ENCODE results near the gene SULT4A1.

SULT4A1 gene

GRCh38 chr22:43823911-43824665, 38.2 kb downstream of the SULT4A1 start:
- no peak overlapping the region for H3K27ac ChIP-seq (ENCODE audit: poor library complexity, severe bottlenecking)
- H3K36me3 ChIP-seq (ENCODE audit: low read depth) = no peaks in the 10 kb centered on the region
- H3K9me3 ChIP-seq (ENCODE audit: severe bottlenecking) = no peaks in the 10 kb centered on the region

GRCh38 chr22:43823353-43823908, 38.9 kb downstream of the SULT4A1 start:
- Histone ChIP-seq H3K27me3 (ENCODE audit: insufficient read depth, poor library complexity, severe bottlenecking) (no peaks in the 10 kb centered on the region), H3K36me3 (ENCODE audit: low read depth) (no peaks in the 10 kb centered on the region), H3K27ac (ENCODE audit: poor library complexity, severe bottlenecking) (no peak overlapping the region), H3K4me1 (ENCODE audit: insufficient read depth, poor library complexity, severe bottlenecking) (peaks cover 5% of the 10 kb centered on the region), H3K4me3 (ENCODE audit: severe bottlenecking) (no peak overlapping the region), H3K9me3 (ENCODE audit: severe bottlenecking) (no peaks in the 10 kb centered on the region)
- no peak for TF ChIP-seq CTCF (IDR thresholded peaks at IDR 0.05; ENCODE audit: poor library complexity, severe bottlenecking)
- ATAC-seq (ENCODE audit: low read depth) (peak; percentile 26; the same call in 1 of the 3 replicates), DNase-seq (ENCODE audit: low spot score) (no peak)

More at GRCh38 chr22:43823911-43824665, 38.2 kb downstream of the SULT4A1 start:
- H3K4me1 ChIP-seq (ENCODE audit: insufficient read depth, poor library complexity, severe bottlenecking) = peaks cover 5% of the 10 kb centered on the region
- H3K4me3 ChIP-seq (ENCODE audit: severe bottlenecking) = no peak overlapping the region
- no peaks in the 10 kb centered on the region for H3K27me3 ChIP-seq (ENCODE audit: insufficient read depth, poor library complexity, severe bottlenecking)
- DNase-seq (ENCODE audit: low spot score) (no peak), ATAC-seq (ENCODE audit: low read depth) (no peak)
- TF ChIP-seq CTCF (IDR thresholded peaks at IDR 0.05; ENCODE audit: poor library complexity, severe bottlenecking) = no peak

- no peaks in the 10 kb centered on the region for H3K36me3 ChIP-seq (ENCODE audit: low read depth)
- no peak for DNase-seq (ENCODE audit: low spot score)
- H3K4me1 ChIP-seq (ENCODE audit: insufficient read depth, poor library complexity, severe bottlenecking) = peaks cover 2% of the 10 kb centered on the region
- H3K4me3 ChIP-seq (ENCODE audit: severe bottlenecking) = no peak overlapping the region
- TF ChIP-seq CTCF (IDR thresholded peaks at IDR 0.05; ENCODE audit: poor library complexity, severe bottlenecking) = no peak
- no peak overlapping the region for H3K27ac ChIP-seq (ENCODE audit: poor library complexity, severe bottlenecking)
- ATAC-seq (ENCODE audit: low read depth) = no peak
- no peaks in the 10 kb centered on the region for H3K27me3 ChIP-seq (ENCODE audit: insufficient read depth, poor library complexity, severe bottlenecking)
- H3K9me3 ChIP-seq (ENCODE audit: severe bottlenecking) = no peaks in the 10 kb centered on the region
These were observed 40.5 kb downstream of the SULT4A1 start for GRCh38 chr22:43821606-43822425.

GRCh38 chr22:43820651-43821305, 41.5 kb downstream of the SULT4A1 start:
- no peaks in the 10 kb centered on the region for H3K9me3 ChIP-seq (ENCODE audit: severe bottlenecking)
- H3K27me3 ChIP-seq (ENCODE audit: insufficient read depth, poor library complexity, severe bottlenecking) = no peaks in the 10 kb centered on the region
- TF ChIP-seq CTCF (IDR thresholded peaks at IDR 0.05; ENCODE audit: poor library complexity, severe bottlenecking) = no peak
- H3K4me3 ChIP-seq (ENCODE audit: severe bottlenecking) = no peak overlapping the region
- DNase-seq (ENCODE audit: low spot score) = no peak
- no peak for ATAC-seq (ENCODE audit: low read depth)
- H3K36me3 ChIP-seq (ENCODE audit: low read depth) = no peaks in the 10 kb centered on the region
- no peaks in the 10 kb centered on the region for H3K4me1 ChIP-seq (ENCODE audit: insufficient read depth, poor library complexity, severe bottlenecking)
- H3K27ac ChIP-seq (ENCODE audit: poor library complexity, severe bottlenecking) = no peak overlapping the region

All from RWPE2 (cell line).